GOT3 (cell line): Measurements from ENCODE around the gene PTK6.
"Not testable (repeated sequence)": the region's sequence is repeated elsewhere in the genome, so short reads cannot be mapped to it uniquely, and the experiment has no call there.

Experiments
- DNase-seq: peaks from one replicate; lab custom pipeline; 2025; ENCODE audit warnings: mixed read lengths; lab: John Stamatoyannopoulos, UW

The PTK6 gene

DNA sequence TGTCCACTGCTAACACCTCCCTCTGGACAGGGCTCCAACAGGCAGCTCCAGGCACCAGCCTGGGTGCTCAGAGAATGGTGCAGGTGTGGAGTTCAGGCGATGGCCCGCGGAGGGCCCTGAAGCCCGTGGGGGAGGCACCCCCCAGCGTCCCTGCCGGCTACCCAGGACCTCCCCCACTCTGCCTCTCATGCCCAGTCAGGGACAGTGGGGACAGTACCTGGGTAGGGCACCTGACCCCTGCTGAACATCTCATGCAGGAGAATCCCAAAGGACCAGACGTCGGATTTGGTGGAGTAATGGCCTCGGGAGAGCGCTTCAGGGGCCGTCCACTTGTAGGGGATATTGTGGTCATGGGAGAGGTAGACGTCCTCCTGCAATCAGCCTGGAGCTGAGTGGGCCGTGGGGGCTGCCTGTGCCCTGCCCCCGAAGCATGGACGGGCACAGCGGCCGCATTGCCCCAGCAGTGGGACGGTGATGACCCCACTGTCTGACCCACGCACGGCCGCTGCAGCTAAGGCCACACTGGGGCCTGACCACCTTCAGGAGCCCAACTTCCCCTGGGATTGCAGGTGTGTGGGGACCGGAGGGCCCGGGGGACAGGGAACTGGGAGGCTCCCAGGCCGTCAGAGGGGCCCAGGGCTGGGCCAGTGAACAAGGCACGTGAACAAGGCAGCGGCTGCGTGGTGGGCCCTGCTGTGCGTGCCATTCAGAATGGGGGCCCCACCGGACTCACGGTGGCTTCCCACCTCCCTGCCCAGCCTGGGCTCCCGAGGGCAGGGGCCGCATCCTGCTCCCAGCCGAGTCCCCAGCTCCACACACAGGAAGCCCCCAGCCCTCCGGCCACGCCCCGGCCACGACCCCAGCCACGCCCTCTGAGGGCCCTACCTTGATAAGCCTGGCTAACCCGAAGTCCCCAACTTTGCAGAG lies 7.1 kb downstream of the PTK6 start:
- DNase-seq, result no peak

DNA sequence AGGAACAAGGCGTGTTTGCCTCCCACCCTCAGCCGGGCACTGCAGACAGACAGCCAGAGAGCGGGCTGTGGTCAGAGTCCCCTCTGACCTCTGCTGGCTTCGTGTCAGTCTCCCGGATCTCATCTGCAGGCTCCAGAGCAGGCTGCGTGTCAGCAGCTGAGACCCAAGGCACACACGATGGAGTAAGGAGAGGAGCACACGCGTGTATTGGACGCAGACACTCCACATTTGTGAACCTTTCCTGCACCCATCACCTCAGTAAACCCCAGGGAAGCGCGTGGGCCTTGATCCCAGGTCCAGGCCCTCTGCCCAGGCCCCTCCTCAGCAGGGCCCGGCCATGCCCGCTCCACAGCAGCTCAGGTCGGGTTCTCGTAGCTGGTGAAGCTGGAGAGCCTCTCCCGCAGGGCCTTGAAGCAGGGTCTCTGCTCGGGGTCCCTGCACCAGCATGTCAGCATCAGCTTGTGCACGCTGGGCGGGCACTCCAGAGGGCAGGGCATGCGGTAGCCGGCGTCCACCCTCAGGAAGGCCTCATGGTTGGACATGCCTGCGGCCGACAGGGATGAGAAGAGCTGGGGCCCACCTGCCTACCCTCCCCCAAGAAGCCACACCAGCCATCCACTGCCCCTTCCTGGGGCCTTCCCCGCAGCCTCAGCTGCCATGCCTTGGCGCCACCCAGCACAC lies 7.9 kb downstream of the PTK6 start:
- DNase-seq, result no peak

- DNase-seq, result no peak
Measured at GRCh38 chr20:63527184-63527583, 10.0 kb downstream of the PTK6 start.

- no peak for DNase-seq
Measured at GRCh38 chr20:63525971-63526370, 11.2 kb downstream of the PTK6 start.

- DNase-seq, result no peak
Measured at GRCh38 chr20:63525185-63525584, 12.0 kb downstream of the PTK6 start.

DNA sequence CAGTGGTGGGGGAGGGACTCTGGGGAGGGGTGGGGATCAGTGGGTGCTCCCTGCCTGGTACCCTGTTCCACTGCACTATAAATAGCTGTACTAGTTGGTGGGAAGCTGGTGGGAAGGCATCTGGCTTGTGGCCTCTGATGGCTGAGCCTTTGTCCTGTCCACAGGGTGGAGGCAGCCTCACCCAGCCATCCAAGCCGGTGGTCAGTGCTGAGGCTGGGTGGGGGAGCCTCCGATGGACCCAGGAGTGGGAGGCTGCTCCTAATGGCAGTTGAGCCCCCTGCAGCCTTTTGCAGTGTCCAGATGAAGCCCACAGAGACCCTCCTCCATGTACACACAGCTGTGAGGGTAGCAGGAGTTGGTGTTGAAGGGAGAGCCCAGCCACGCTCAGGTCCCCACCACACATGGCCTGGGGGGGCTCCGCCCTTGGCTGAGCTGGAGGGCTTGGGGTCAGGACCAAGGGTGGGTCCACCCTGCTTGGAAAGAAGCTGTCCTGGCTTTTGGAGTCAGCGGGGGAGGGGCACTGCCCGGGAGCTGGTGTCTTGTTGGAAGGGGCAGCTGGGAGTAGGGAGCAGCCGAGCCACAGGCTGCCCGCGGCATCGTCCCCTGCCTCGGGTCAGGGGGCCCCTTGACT lies 14.1 kb downstream of the PTK6 start:
- DNase-seq, result no peak

- no peak for DNase-seq
Measured at GRCh38 chr20:63522091-63522868, 14.9 kb downstream of the PTK6 start.

GRCh38 chr20:63521602-63522001 lies 15.6 kb downstream of the PTK6 start:
- no peak for DNase-seq

DNA sequence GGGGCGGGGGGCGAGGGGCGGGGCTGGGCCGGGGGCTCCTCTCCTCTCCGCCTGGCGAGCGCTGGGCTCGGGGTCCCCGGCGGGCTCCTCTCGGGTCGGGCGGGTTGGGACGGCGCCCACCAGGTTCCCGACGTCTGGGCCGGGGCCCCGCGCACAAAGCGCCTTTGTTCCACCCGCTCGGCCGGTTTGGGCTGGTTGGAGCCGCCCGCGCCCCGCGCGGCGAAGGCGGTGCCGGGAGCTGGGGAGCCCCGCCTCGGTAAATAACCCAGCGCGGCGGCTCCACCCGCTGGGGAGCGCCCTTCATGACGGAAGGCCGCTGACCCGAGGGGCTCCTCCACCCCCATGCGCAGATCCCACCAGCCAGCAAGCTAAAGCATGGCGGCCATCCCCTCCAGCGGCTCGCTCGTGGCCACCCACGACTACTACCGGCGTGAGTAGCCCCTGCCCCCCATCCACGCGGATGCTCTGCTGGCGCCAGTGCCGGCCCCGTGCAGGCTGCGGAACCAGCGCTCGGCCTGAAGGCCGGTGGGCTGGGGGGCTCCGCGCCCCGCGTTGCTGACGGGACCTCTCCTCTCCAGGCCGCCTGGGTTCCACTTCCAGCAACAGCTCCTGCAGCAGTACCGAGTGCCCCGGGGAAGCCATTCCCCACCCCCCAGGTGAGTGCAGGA lies 16.1 kb downstream of the PTK6 start:
- DNase-seq, result peak; percentile 34

GRCh38 chr20:63520504-63520933 lies 16.7 kb downstream of the PTK6 start, which contains the start of gene PPDPF:
PPDPF (plus strand) TSS chr20:63520765; CDS start chr20:63521309, 544 bp downstream.
- DNase-seq, result peak; percentile 58

DNA sequence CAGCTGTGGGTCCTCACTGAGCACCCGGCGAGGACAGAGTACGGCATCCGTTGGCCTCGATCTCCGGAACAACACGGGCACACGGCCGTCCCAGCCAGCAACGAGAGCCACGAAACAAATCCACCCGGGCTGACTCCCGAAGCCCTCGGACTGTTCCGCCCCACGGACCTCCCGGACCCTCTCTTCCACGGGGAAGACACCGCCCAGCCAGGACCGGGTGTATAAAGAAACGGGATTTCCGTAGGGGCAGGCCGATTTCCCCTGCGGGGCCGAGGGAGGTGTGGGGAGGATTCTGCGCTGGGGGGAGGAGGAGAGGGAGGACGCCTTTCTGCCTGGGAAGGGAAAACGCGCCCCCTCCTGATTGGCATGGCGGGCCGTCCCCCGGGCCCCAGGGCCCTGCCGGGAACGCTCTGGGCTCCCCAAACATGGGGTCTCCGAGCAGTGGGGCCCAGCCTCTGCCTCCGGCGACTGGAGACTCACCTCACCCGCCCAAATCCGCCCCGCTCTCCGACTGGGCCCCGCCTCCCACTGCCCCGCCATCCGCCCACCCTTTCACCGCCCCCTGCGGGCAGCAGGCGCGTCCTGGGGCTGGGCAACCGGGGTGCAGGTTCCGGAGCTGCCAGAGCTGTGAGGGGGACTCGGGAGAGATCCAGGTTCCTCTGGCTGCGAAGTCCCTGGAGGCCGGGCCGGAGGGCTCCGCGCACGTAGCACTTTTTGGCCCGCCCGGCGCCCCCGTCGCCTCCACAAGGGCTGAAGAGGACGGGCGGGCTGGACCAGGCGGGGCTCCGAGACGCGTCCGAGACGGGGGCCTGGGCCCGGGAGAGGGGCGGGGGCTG lies 17.3 kb downstream of the PTK6 start:
- DNase-seq, result no peak

DNA sequence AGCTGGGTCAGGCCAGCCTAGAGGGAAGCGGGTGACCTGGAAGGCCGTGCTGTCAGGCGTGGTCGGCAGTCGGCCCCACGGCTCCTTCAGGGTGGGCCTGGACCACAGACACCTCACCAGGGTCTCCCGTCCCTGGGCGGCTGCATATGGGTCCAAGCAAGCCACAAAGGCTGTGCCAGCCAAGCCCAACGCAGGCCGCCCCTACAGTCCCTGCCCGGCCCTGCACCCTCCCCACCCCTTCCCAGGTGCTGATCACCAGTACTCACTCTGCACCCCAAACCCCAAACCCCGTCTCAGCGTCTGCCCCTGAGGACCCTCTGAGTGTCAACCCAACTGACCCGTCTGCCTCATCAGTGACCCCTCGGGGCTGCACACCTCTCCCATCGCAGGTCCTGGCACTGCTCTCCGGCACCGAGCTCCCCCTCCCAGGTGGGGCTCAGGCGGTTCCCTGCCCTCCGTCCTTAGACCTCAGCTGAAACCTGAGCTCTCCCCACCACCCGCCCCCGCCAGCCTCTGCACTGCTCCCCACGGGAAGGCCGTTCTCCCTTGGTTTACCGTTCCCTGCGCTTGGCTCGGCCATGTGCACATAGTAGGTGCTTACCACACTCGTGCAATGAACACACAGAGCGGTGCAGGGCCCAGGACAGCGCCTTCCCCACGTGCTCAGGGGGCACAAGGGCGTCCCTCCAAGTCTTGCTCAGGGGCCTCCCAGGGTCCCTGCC lies 18.1 kb downstream of the PTK6 start:
- no peak for DNase-seq

DNA sequence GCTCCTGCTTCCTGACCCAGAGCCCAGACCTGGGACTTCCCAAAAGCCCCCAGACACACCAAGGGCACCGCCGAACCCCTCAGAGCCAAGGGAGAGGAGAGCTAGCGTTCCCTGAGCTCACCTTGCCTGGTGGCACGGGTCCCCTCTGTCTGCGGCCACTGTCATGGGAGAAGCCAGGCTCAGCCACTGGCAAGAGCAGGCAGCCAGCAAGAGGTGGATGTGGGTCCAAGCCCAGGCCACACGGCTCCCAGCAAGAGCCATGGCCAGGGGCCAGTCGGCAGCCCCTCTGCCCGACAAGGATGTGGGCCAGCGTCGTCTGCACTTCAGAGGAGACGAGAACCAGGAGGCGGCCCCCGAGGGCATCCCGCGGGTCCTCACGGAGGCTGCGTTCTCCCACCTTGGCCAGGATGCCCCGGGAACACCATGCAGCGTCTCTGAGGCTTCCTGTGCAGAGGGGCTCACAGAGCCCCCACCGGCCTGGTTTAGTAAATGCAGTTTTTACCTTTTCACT lies 18.8 kb downstream of the PTK6 start:
- no peak for DNase-seq

- DNase-seq, result no peak
Measured at GRCh38 chr20:63517376-63518309, 19.5 kb downstream of the PTK6 start.

DNA sequence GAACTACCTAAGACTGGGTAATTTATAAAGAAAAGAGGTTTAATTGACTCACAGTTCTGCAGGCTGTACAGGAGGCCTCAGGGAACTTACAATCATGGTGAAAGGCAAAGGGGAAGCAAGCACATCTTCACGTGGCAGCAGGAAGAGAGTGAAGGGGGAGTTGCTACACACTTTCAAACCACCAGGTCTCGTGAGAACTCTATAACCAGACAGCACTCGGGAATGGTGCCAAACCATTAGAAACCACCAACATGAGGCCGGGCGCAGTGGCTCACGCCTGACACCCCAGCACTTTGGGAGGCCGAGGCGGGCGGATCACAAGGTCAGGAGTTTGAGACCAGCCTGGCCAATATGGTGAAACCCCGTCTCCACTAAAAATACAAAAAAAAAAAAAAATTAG lies 22.7 kb downstream of the PTK6 start:
- DNase-seq, result not testable (repeated sequence)

DNA sequence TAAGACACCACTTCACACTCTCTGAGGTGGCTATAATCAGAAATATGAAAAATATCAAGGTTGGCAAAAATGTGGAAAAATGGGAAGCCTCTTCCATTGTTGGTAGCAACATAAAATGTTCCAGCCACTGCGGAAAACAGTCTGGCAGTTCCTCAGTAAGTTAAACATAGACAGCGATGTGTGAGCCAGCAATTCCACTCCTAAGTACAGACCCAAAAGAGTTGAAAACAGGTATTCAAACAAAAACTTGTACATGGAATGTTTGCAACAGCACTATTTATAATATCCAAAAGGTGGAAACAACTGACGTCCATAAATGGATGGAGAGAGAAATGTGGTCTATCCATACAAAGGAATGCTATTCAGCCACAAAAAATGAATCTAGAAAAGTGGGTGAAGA lies 24.0 kb downstream of the PTK6 start:
- no peak for DNase-seq

GRCh38 chr20:63509088-63509564 lies 28.1 kb downstream of the PTK6 start:
- no peak for DNase-seq

- DNase-seq, result no peak
Measured at GRCh38 chr20:63508072-63508768, 29.0 kb downstream of the PTK6 start.
